ENCODE measurements around the gene ADGRV1.

GRCh38 chr5:91022518-91022917, 463.9 kb downstream of the ADGRV1 start:
- TF ChIP-seq SUZ12 (IDR thresholded peaks at IDR 0.05) = no peak
- no peak for TF ChIP-seq HDGF (IDR thresholded peaks at IDR 0.05; ENCODE audit: borderline replicate concordance)
- no peak for TF ChIP-seq BHLHE40 (IDR thresholded peaks at IDR 0.05; ENCODE audit: borderline replicate concordance)
